Measurements from ENCODE around the gene MLXIPL.
"Not testable (repeated sequence)": the region's sequence is repeated elsewhere in the genome, so short reads cannot be mapped to it uniquely, and the experiment has no call there.

MLXIPL gene

DNA sequence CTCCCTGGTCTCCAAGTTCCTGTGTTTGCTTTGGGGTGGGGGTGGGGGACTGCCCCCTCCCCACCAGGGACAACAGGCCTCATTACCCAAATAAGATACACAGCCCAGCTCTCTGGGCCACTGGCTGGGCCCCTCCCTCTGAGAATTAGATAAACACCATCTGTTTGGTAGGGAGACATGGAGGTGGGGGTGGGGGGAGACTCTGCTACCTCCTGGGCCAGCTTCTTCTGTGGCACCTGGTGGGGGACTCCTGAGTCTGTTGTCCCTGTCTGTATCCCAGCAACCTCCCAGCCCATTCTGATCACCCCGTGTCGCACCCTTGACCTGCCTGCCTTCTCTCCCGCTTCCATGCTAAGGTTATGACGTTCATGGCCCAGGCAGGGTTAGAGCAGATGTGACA, 5.8 kb downstream of the MLXIPL start:
- Histone ChIP-seq H3K27ac (no peak overlapping the region), H3K27me3 (ENCODE audit: insufficient read depth, low read depth) (peaks cover 12% of the 10 kb centered on the region; the same call in 1 of the 2 replicates), H4K20me1 (ENCODE audit: insufficient read depth) (no peaks in the 10 kb centered on the region), H3K4me1 (ENCODE audit: low read depth, poor library complexity, severe bottlenecking) (no peaks in the 10 kb centered on the region), H3K4me3 (IDR thresholded peaks at IDR 0.05; ENCODE audit: insufficient read depth, low read depth, low read length) (no peak overlapping the region), H3K4me2 (no peak overlapping the region), H3K9ac (no peak overlapping the region), H2AFZ (ENCODE audit: low read depth) (no peak overlapping the region), H3K79me2 (ENCODE audit: insufficient read depth, low read depth) (no peaks in the 10 kb centered on the region), H3K36me3 (ENCODE audit: insufficient read depth) (no peaks in the 10 kb centered on the region)
- TF ChIP-seq, protein P1, sequence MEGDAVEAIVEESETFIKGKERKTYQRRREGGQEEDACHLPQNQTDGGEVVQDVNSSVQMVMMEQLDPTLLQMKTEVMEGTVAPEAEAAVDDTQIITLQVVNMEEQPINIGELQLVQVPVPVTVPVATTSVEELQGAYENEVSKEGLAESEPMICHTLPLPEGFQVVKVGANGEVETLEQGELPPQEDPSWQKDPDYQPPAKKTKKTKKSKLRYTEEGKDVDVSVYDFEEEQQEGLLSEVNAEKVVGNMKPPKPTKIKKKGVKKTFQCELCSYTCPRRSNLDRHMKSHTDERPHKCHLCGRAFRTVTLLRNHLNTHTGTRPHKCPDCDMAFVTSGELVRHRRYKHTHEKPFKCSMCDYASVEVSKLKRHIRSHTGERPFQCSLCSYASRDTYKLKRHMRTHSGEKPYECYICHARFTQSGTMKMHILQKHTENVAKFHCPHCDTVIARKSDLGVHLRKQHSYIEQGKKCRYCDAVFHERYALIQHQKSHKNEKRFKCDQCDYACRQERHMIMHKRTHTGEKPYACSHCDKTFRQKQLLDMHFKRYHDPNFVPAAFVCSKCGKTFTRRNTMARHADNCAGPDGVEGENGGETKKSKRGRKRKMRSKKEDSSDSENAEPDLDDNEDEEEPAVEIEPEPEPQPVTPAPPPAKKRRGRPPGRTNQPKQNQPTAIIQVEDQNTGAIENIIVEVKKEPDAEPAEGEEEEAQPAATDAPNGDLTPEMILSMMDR (conservative IDR thresholded peaks at IDR 0.05; ENCODE audit: low read depth, low read length), result no peak

DNA sequence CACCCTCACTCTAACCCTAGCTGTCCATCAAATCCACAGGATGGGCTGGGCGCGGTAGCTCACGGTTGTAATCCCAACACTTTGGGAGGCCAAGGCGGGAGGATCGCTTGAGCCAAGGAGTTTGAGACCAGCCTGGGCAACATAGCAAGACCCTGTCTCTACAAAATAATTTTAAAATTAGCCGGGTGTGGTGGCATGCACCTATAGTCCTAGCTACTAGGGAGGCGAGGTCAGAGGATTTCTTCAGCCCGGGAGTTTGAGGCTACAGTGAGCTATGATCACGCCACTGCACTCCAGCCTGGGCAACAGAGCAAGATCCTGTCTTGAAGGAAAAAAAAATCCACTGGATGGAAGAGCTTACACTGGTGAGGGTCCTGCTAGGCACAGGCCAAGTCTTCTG, 6.8 kb downstream of the MLXIPL start:
- H3K4me3 ChIP-seq (IDR thresholded peaks at IDR 0.05; ENCODE audit: insufficient read depth, low read depth, low read length); H3K79me2 ChIP-seq (ENCODE audit: insufficient read depth, low read depth); H3K9ac ChIP-seq; H3K4me2 ChIP-seq; H4K20me1 ChIP-seq (ENCODE audit: insufficient read depth); H3K27ac ChIP-seq; H3K4me1 ChIP-seq (ENCODE audit: low read depth, poor library complexity, severe bottlenecking); H2AFZ ChIP-seq (ENCODE audit: low read depth); H3K36me3 ChIP-seq (ENCODE audit: insufficient read depth): not testable (repeated sequence)
- H3K27me3 ChIP-seq (ENCODE audit: insufficient read depth, low read depth), result peaks cover 20% of the 10 kb centered on the region; the same call in 1 of the 2 replicates

DNA sequence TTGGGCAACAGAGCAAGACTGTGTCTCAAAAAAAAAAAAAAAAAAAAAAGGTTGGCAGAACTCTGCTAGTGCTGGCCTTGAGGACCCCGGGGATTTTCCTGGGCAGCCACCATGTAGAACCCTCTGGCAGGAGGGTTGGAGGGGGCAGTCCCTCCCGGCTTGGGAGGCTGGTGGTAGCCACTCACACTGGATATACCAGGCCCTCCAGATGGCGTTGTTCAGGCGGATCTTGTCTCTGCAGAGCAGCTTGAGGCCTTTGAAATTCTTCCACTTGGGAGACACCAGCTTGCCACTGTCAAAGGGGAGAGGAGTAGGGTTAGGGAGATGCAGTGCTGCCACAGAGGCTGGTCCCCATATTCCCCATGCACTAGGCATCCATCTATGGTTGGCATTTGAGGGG, 8.4 kb downstream of the MLXIPL start:
- H3K4me2 ChIP-seq, result no peak overlapping the region
- H2AFZ ChIP-seq (ENCODE audit: low read depth), result no peak overlapping the region
- peaks cover 23% of the 10 kb centered on the region; the same call in 1 of the 2 replicates for H3K27me3 ChIP-seq (ENCODE audit: insufficient read depth, low read depth)
- H3K4me3 ChIP-seq (IDR thresholded peaks at IDR 0.05; ENCODE audit: insufficient read depth, low read depth, low read length), result no peak overlapping the region
- H4K20me1 ChIP-seq (ENCODE audit: insufficient read depth), result no peaks in the 10 kb centered on the region
- no peak overlapping the region for H3K27ac ChIP-seq
- no peaks in the 10 kb centered on the region for H3K79me2 ChIP-seq (ENCODE audit: insufficient read depth, low read depth)
- TF ChIP-seq, protein P1 (conservative IDR thresholded peaks at IDR 0.05; ENCODE audit: low read depth, low read length), result no peak
- H3K4me1 ChIP-seq (ENCODE audit: low read depth, poor library complexity, severe bottlenecking), result no peaks in the 10 kb centered on the region
- H3K36me3 ChIP-seq (ENCODE audit: insufficient read depth), result no peaks in the 10 kb centered on the region
- no peak overlapping the region for H3K9ac ChIP-seq

DNA sequence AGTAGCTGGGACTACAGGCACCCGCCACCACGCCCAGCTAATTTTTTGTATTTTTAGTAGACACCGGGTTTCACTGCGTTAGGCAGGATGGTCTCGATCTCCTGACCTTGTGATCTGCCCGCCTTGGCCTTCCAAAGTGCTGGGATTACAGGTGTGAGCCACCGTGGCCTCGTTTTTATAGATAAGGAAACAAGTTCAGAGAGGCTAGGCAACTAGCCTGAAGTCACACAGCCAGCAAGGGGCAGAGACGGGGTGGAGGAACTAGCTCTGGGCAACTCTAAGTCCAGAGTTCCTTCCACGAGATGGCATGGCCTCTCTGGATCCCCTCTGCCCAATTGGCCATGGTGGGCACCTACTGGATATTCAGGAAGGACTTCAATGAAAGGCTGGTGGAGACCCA, 9.4 kb downstream of the MLXIPL start:
- not testable (repeated sequence) for H3K79me2 ChIP-seq (ENCODE audit: insufficient read depth, low read depth); H3K9ac ChIP-seq; H3K4me1 ChIP-seq (ENCODE audit: low read depth, poor library complexity, severe bottlenecking); H4K20me1 ChIP-seq (ENCODE audit: insufficient read depth); H3K27ac ChIP-seq; H3K4me2 ChIP-seq; H3K36me3 ChIP-seq (ENCODE audit: insufficient read depth); H2AFZ ChIP-seq (ENCODE audit: low read depth); H3K4me3 ChIP-seq (IDR thresholded peaks at IDR 0.05; ENCODE audit: insufficient read depth, low read depth, low read length)
- peaks cover 23% of the 10 kb centered on the region; the same call in 1 of the 2 replicates for H3K27me3 ChIP-seq (ENCODE audit: insufficient read depth, low read depth)

DNA sequence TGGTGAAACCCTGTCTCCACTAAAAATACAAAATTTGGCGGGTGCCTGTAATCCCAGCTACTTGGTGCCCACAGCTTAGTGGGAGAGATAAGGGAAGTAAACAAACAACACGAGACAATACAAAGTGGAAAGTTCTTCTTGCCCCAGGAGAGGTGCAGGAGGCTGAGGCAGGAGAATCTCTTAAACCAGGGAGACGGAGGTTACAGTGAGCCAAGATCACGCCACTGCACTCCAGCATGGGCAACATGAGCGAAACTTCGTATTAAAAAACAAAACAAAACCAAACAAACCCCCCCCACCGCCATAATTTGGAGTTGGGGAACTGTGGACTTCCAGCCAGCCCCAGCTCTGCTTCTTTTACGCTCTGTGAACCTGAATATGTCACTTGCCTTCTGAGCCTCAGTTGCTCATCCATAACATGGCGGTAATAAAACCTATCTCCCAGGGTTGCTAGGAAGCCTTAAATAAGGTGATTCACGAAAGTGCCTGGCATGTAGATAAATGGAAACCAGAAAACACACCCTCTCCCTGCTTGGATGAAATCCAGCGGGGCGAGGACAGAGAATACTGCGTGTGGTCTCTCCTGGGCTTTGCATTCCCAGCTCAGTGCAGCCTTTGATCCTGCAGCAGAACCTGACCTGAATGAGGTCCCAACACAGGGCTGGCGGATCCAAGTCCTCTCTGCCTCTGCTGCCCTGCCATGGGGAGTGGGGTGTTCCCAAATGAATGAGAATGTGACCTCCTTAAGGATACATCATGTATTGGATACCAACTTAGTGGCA, 10.2 kb downstream of the MLXIPL start:
- H3K4me3 ChIP-seq (IDR thresholded peaks at IDR 0.05; ENCODE audit: insufficient read depth, low read depth, low read length), result no peak overlapping the region
- no peak overlapping the region for H2AFZ ChIP-seq (ENCODE audit: low read depth)
- no peak overlapping the region for H3K27ac ChIP-seq
- no peak overlapping the region for H3K9ac ChIP-seq
- no peaks in the 10 kb centered on the region for H3K4me1 ChIP-seq (ENCODE audit: low read depth, poor library complexity, severe bottlenecking)
- TF ChIP-seq, protein P1 (conservative IDR thresholded peaks at IDR 0.05; ENCODE audit: low read depth, low read length), result no peak
- no peaks in the 10 kb centered on the region for H3K79me2 ChIP-seq (ENCODE audit: insufficient read depth, low read depth)
- H3K4me2 ChIP-seq, result no peak overlapping the region
- no peaks in the 10 kb centered on the region for H3K36me3 ChIP-seq (ENCODE audit: insufficient read depth)
- no peaks in the 10 kb centered on the region for H4K20me1 ChIP-seq (ENCODE audit: insufficient read depth)
- H3K27me3 ChIP-seq (ENCODE audit: insufficient read depth, low read depth), result peaks cover 23% of the 10 kb centered on the region; the same call in 1 of the 2 replicates
